ENCODE results near the gene FILIP1.

Gene FILIP1

GRCh38 chr6:75266716-75267291, 226.8 kb downstream of the FILIP1 start:
- DNase-seq (ENCODE audit: low read depth) = no peak

GRCh38 chr6:75263401-75263750, 230.2 kb downstream of the FILIP1 start:
- DNase-seq (ENCODE audit: low read depth) = no peak

GRCh38 chr6:75262716-75263400, 230.7 kb downstream of the FILIP1 start:
- no peak for DNase-seq (ENCODE audit: low read depth)

GRCh38 chr6:75261299-75261698, 232.3 kb downstream of the FILIP1 start:
- no peak for DNase-seq (ENCODE audit: low read depth)

- DNase-seq (ENCODE audit: low read depth) = no peak
Observed at GRCh38 chr6:75257343-75258087, 236.1 kb downstream of the FILIP1 start.

- no peak for DNase-seq (ENCODE audit: low read depth)
Observed at GRCh38 chr6:75250552-75250951, 243.0 kb downstream of the FILIP1 start.

GRCh38 chr6:75249837-75250236, 243.8 kb downstream of the FILIP1 start:
- DNase-seq (ENCODE audit: low read depth) = no peak

- no peak for DNase-seq (ENCODE audit: low read depth)
Observed at GRCh38 chr6:75246386-75246785, 247.2 kb downstream of the FILIP1 start.

GRCh38 chr6:75244063-75244584, 249.5 kb downstream of the FILIP1 start:
- DNase-seq (ENCODE audit: low read depth) = no peak

- DNase-seq (ENCODE audit: low read depth) = peak; percentile 93
Observed at GRCh38 chr6:75243333-75244062, 250.1 kb downstream of the FILIP1 start, which contains the start of gene COX7A2. COX7A2 (minus strand) TSS chr6:75243801; CDS start chr6:75243734, 67 bp downstream.
